Measurements from ENCODE around the gene CWC27. TPM values are rescaled to one million over a fixed set of nuclear protein-coding genes. Genes with fewer than 3 reads are reported as not detected.

The CWC27 gene
- total and polyA plus RNA-seq, 2 of the 13 experiments (the other 11 are each of a cell fraction or from before 2014, with no cell fraction given), result 21.1 to 25.7 TPM

GRCh38 chr5:64939772-64940510 lies 171.2 kb downstream of the CWC27 start (continued):
- TF ChIP-seq ZBTB40 (IDR thresholded peaks at IDR 0.05) (no peak), ZBTB40 (CRISPR knock-in tag; IDR thresholded peaks at IDR 0.05) (no peak), MAZ (IDR thresholded peaks at IDR 0.05; ENCODE audit: borderline replicate concordance, low read depth, low read length) (no peak), MAZ (CRISPR knock-in tag; IDR thresholded peaks at IDR 0.05; ENCODE audit: low read depth) (0 out of 2 replicates have a peak, but pooled peaks have one; percentile 31), MEIS2 (CRISPR knock-in tag; IDR thresholded peaks at IDR 0.05) (peak; percentile 29; the same call in 1 of the 2 replicates), CEBPB (IDR thresholded peaks at IDR 0.05; ENCODE audit: borderline replicate concordance, low read depth, low read length) (no peak), ARID5B (CRISPR knock-in tag; IDR thresholded peaks at IDR 0.05) (peak; percentile 44), NR2F1 (CRISPR knock-in tag; IDR thresholded peaks at IDR 0.05) (peak in 1 of 2 experiments; percentile 41; a peak in 1 of 4 replicates), THRA (CRISPR knock-in tag; IDR thresholded peaks at IDR 0.05; ENCODE audit: borderline replicate concordance) (peak; percentile 78; the same call in 1 of the 2 replicates), TAF15 (IDR thresholded peaks at IDR 0.05; ENCODE audit: low read depth, low read length, poor library complexity, severe bottlenecking) (no peak)
